RPMI8226 (cell line): Measurements from ENCODE around the gene SLC27A3.

ENCODE experiments used
- DNase-seq: peaks from one replicate; pipeline ENCODE4 v3.0.0-alpha.2; 2015

SLC27A3 gene

DNA sequence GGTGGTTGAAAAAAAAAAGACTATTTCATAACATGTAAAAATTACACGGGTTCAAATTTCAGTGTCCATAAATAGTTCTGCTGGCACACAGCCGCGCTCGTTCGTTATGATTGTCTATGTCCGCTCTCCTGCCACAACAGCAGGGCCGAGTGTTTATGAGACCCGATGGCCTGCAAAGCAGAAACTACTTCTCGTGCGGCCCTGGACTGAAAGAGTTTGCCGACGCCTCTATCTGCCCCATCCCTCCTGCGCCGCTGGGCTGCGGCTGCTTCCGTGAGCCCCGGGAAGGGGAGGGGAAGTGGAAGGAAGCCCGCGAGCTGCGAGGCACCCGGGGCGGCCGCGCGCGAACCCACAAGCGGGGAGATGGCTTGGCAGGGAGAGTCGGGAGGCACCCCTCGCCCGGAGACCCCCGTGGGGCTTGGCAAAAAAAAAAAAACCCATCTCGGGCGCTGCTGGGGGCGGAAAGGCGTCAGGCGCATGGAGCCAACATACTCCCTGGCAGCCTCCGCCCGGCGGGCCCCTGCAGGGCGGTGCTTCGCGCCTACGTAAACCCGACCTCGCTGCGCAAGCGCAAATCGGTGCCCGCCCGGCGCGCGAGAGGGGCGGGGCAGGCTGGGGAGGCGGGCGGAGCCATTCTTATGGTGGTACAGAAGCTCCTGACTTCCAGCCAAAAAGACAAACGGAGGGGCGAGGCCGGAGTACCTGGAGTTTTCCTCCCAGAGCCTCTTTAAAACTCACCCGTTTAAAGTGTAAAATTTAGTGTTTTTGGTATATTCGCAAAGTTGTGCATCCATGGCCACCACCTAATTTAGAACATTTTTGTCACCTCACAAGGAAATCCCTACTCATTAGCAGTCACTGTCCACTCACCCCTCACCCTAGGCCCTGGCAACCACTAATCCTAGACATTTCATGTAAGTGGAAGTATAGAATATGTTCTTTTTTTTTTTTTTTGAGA, 8.3 kb downstream of the SLC27A3 start:
- DNase-seq: peak; percentile 97

DNA sequence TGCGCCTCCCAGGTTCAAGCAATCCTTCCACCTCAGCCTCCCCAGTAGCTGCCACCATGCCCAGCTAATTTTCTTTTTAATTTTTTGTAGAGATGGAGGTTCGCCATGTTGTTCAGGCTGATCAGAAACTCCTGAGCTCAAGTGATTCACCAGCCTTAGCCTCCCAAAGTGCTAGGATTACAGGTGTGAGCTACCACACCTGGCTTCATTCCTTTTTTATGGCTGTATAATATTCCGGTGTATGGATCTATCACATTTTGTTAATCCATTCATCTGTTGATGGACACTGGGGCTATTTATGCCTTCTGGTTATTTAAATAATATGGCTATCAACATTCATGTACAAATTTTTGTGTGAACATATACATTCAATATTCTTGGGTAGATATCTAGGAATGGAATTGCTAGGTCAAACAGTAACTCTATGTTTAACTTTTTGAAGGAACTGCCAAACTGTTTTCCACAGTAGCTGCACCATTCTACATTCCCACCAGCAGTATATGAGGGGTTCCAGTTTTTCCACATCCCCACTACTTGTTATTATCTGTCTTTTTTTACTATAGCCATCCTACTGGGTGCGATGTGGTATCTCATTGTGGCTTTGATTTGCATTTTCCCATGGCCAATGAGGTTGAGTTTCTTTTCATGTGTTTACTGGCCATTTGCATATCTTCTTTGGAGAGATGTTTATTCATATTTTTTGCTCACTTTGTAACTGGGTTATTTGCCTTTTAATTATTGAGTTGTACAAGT, 11.0 kb downstream of the SLC27A3 start:
- no peak for DNase-seq

DNA sequence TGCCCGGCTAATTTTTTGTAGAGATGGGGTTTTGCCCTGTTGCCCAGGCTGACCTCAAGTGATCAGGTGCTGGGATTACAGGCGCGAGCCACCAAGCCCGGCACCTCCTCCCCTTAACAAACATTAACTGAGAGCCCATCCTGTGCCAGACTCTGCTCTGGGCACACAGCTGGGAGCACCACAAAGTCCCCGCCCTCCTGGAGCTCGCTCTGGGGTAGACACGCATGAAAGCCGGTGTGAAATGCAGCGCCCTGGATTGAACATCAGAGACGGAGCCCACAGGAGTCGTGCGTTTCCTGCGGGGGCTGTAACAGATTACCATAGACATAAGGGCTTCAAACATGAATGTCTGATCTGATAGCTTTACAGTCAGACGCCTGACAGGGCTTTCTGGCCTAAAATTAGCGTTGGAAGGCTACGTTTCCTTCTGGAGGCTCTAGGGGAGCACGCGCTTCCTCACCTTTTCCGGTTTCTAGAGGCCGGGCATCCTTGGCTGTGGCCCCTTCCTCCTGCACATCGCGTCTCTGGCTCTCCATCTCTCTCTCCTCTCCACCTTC, 14.3 kb downstream of the SLC27A3 start:
- DNase-seq: no peak

DNA sequence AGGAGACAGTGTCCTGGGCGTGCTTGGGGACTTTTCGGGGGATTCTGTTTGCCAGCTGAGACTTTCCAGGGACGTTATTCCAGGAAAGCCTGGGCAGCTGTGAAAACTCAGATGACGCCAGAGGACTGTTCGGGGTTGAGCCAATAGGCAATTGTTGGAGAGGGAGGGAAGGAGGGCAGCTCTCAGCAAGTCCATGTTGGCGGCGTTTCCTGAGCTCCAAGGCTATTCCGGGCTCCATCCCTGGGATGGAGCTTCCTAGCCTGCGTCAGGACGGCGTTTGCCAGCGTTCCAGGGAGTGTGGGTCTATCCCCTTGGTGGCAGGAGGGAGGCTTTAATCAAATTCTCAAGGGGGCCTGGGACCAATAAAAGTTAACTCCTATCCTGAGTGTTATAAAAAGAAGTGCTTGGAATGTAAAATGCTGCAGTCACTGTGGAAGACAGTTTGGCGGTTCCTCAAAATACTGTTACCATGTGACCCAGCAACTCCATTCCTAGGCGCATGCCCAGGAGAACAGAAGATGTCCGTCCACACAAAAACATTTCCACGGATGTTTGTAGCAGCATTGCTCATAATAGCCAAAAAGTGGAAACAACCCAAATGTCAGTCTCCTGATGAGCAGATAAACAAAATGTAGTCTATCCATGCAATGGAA, 15.2 kb downstream of the SLC27A3 start:
- DNase-seq: peak; percentile 42

DNA sequence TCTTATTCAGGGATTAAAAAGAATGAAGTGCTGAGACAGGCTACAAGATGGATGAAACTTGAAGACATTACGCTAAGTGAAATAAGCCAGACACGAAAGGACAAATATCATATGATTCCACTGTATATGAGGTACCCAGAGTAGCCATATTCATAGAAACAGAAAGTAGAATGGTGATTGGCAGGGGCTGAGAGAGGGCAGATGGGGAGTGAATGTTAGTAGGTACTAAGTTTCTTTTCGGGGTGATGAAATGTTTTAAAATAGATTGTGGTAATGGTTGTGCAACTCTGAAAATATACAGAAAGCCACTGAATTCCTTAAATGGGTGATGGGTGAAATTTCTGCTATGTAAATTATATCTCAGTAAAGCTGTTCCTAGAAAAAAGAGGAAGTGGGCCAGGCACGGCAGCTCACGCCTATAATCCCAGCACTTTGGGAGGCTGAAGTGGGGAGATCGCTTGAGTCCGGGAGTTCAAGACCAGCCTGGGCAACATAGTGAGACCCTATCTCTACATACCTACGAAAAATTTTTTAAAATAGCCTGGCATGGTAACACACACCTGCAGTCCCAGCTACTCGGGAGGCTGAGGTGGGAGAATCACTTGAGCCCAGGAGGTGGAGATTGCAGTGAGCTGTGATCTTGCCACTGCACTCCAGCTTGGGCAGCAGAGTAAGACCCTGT, 15.9 kb downstream of the SLC27A3 start:
- DNase-seq: peak; percentile 89

DNA sequence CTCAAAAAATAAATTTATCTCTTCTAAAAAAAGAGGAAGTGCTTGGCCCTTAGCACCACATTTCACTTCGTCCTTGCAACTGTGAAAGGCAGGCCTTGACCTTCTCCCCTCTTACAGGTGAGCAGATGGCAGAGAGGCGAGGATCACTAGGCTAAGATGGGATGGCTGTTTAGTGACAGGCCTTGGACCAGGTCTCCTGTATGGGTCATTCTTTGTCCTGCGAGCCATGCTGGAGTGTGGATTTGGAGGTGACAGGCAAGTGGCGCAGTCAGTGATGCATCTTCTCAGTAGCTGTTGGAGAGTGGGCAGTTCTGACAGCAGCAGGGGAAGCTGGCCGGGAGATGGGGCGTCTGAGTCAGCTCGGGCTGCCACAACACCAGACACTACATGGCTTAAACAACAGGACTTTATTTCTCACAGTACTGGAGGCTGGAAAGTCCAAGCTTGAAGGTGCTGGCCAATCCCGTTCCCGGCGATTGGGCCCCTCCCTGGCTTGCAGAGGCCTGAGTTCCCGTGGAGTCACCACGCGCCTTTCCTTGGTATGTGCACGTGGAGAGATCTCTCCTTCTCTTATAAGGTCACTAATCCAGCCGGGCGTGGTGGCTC, 16.5 kb downstream of the SLC27A3 start:
- peak; percentile 71 for DNase-seq

DNA sequence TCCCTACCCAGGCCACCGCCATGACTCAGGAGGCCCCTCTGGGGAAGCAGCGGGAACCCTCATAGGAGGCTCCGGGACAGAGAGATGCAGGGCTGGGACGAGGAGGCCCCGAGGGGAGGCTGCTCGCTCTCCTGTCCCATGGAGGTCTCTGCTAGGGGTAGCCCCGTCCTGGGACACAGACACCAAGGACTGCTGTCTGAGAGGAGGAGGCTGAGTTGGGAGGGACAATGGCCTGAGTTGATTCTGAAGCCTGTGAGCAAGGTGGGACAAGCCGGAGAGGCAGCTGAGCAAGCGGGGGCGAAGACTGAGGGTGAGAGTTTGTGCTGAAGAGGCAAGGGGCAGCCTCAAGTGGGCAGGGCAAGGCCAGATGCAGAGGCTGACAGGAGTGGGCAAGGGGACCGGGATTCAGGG, 17.4 kb downstream of the SLC27A3 start:
- DNase-seq: no peak

DNA sequence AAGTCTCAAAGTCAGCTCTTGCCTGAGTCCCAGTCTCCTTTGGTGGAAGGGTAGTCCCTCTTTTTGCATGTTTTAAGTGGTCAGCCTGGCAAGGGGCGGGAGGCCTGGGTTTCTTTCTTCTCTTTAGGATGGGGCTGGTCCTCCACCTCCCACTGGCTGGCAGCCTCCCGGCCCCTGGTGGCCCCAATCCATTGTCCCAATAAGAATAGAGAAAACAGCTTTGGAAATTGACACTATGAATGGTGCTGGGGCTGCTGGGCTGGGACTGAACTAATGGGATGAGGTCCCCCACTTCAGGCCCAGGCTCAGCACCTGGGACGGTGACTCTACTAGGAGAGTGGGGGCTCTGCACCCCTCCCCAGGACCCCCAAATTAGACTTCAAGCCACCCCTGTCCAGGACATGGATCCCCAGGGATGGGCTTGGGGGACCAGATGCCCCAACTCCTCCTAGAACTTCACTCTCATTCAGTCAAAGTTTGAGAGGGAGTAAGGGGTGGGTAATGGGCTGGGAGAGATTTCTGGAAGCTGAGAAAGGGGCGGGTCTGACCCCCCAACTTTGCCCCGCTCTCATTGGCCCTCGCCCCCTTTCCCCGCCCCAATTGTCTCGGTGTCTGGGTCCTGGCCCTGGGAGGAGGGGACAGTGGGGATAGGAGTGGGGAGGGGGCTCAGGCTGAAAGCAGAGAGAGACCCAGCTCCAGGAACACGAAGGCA, 18.2 kb downstream of the SLC27A3 start:
- no peak for DNase-seq

DNA sequence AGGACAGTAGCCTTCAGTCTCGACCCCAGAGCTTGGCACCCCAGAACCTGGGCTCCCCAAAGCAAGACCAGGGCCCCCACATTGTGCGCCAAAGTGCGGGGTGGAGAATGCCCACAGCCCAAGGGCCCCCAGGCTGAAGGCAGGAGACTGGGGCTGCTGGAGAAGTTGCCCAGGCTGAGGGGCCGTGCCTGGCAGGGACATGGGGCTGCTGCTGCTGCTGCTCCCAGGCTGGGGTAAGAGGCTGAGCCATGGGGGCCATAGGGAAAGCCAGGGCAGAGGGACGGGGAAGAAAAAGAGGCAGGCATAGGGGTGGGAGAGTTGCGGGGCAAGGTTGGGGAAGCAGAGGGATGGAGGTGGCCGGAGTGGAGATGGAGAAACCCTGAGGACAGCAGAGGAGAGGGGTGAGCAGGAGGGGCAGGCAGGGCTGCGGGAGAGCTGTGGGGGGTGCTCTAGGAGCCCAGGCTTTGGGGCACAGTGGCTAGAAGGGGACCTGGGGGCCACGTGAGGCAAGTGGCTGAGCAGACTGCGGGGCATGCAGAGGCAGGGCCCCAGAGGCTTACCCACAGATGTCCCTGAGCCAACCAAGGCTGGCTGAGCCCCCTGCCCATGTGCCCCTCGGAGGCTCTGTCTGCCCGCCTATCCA, 18.9 kb downstream of the SLC27A3 start:
- no peak for DNase-seq

DNA sequence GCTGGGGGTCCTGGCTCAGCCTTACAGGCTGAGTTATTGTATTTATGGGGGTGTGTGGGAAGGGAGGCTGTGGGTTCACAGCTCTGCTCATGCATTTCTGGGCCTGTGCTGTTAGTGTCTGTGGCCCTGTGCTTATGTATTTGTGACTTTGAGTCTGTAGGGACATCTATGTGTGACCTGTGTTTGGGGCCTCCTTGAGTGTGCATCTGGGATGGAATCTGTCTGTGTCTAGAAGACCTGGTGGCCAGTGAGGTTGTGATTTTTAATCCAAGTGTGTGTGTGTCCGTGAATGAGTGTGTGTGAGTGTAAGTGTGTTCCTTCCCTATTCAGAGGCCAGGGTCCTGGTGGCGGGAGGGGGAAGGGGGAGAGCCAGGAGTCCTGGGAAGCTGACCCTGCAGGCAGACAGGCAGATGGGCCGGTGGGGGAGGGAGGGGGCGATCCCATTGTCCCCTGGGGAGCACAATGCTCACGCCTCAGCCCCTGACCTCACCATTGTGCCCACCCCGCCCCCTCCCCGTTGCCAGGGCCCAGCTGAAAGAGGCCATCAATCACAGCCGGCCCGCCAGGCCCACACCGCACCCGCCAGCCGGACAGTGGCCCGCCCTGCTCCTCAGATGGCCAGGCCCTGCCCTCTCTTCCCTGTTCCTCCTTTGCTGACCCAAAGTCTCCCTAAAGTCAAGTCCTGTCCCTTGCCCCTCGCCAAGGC, 19.6 kb downstream of the SLC27A3 start:
- DNase-seq: no peak

DNA sequence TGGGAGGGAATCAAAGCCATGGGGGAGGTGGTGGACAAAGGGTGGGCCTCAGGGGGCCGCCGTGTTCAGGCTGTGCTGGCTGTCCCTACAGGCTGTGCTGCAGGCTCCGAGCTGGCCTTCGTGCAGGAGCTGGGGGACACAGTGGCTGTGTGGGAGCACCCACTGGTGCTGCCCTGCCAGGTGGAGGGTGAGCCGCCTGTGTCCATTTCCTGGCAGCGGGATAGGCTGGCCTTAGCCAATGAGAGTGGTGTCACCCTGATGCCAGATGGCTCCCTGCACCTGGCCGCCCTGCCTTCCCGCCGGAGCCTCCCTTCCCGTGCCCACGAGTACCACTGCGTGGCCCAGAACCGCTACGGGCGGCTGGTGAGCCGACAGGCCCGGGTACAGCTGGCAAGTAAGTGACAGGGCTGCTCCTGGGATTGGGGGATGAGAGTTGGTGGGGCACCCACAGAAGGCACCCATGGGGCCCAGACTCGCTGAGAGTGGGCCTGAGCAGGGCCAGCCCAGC, 20.2 kb downstream of the SLC27A3 start:
- DNase-seq: no peak

DNA sequence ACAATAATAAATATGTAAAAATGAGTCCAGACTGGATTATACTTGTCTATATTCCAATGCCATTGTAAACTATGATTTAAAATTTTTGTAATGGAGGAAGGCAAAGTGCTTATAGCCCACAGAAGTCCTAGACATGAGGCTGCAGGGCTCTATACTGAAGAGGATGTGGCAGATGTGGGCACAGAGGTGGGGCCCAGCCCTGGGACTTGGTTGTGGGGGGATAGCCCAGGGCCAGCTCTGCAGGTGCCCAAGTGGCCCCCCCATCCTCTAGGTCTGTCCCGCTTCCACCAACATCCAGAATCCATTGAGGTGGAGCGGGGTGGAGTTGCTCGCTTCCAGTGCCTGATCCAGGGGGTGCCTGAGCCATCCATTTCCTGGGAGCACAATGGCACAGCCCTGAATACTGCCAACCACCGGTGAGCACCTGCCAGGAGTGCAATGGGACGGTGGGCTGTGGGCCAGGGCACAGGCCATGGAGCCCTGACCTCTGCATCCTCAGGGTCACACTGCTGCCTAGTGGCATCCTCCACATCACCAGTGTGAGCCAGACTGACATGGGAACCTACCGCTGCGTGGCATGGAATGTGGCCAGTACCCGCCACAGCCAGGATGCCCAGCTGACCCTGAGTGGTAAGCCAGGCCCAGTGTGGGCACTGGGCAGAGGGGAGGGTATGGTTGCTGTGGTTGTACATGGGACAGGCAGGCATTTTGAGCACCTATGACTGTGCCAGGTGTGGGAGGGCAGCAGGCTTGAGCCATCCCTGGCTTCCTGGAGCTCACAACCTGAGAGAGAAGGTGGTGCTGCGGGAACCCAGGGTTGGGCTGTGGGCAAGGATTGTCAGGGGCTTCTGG, 21.0 kb downstream of the SLC27A3 start:
- no peak for DNase-seq

DNA sequence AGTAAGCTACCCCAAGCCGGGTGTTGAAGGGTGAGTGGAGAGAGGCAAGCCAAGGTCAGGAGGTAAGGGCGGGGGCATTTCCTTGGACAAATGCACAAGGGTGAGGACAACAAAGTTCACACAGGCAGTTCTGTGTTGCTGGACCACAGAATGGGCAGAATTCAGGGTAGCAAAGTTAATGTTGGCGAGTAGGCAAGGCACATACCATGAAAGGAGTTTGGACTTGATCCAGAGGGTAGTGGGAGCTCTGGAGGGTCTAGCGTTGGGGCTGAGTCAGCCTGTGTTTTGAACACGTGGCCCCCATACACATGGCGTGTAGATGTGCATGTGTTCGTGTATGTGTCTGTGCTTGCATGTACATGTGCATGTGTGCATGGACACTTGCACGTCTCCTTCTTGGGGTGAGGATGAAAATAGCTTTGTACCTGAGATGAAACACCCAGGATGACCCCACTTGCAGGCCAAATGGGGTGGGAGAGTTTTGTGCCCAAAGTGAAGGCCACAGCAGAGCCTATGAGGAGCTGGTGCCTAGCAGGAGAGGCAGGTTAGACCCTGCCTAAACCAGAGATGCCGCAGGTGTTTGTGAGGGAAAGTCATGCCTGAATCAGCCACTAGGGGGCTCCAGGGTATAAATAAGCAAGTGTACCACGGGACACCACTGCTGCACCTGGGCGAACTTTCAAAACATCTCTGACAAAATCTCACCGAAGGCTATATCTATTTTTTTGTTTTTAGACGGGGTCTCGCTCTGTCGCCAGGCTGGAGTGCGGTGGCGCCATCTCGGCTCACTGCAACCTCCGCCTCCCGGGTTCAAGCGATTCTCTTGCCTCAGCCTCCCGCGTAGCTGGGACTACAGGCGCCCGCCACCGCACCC, 21.8 kb downstream of the SLC27A3 start:
- DNase-seq: peak; percentile 94

DNA sequence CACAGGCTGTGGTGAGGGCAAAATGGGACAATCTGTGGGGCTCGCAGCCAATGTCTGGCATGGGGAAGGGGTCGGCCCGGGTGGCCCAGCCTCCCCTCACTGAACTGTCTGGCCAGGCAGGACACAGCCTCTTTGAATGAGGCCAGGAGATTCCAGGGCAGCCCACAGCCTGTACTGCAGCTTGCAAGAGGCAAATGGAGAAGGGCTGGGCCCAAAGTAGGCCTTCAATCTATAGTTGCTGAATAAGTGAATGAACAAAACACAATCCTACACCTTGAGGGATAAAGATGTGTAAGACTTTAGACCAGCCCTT, 23.2 kb downstream of the SLC27A3 start:
- DNase-seq: no peak

DNA sequence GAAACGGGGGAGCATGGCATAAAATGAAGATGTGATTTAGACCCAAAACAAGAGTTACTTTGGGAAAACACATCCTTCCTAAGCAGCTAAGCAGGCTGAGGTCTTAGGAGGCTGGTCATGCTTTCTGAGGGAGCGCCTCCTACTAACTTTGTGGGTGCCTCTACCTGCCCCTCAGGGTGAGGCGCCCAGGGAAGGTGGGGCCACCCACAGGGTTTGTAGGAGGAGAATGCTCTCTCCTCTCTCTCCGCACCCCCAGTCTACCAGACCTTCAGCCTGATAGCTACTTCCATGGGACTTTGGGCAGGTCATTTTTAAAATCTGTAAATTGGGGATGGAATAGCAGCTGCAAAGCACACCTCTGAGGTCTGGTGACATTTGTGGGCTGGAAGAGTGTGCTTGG, 23.8 kb downstream of the SLC27A3 start:
- DNase-seq: no peak

DNA sequence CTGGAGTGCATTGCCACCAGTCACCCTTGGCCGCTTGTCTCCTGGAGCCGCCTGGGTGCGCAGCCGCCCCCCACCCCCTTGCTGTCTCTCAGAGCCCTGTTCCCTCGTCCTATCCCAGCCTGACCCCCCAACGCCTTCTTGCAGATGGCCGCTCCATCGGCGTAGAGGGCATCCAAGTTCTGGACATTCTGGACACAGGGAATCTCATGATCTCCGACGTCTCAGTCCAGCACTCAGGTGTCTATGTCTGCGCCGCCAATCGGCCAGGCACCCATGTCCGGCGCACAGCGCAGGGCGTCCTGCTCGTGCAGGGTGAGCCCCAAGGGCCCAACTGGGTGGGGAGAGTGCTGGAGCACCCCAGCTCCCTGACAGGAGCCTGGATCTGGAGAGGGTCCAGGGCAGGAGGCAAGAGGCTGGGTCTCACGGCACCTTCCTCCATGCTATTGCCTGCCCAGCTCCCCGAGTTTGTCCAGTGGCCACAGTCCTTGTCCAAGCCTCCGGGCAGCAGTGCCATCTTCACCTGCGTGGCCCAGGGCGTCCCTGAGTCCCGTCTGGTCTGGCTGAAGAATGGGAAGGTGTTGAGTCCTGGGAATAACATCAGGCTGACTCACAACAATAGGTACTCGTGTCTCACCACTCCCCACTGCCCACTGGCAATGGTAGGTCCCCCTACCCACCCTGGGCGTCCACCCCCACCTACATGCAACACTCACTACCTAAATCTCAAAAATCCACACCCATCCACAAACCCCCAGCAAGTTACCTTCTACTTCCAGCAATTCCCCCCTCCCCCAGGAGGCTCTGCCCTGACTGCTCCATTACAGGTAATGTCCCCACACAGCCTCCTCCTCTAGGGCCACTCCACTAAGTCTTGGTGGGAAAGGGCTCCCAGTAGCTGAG, 24.6 kb downstream of the SLC27A3 start:
- no peak for DNase-seq

DNA sequence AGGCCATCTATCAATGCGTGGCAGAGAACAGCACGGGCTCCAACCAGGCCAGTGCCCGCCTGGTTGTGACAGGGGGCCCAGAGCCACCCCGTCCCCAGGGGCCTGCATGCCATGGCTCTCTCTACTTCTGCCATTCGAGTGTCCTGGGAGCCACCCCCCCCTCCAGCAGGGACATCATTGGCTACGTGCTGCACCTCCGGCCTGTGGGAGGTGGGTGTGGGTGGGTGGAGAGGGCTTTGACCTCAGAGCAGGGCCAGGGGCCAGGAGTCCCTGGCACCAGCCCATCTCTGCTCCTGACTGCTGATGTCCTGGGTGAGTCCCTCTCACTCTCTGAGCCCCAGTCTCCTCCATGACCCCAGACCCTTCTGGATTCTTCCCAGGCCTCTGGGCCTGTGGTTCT, 25.3 kb downstream of the SLC27A3 start:
- DNase-seq: no peak
